SU-DHL-6 (cell line): ENCODE measurements around the gene PSMB5.

Experiments used
- H2AFZ ChIP-seq: fragments of 200-600 bp; sonication (generic); 2 replicates; pipeline ENCODE4 v1.6.1; 2014; ENCODE audit warnings: low read depth, mild to moderate bottlenecking, moderate library complexity, mixed read lengths, antibody characterized with exemption, low read length; ENCODE audit not compliant: severe bottlenecking
- H3F3A ChIP-seq: fragments of 200-600 bp; shearing (Covaris generic); 2 replicates; pipeline ENCODE4 v1.6.0; 2016; ENCODE audit warnings: antibody characterized with exemption, mild to moderate bottlenecking; ENCODE audit not compliant: insufficient read depth
- H3K27ac ChIP-seq: fragments of 200-600 bp; sonication (generic); 2 replicates; pipeline ENCODE4 v1.5.1; 2016; ENCODE audit warnings: low read depth, mild to moderate bottlenecking, low read length, moderate library complexity, mixed read lengths
- H3K27me3 ChIP-seq: fragments of 200-600 bp; sonication (generic), shearing (Covaris generic); 2 replicates; pipeline ENCODE4 v1.6.0; 2014; ENCODE audit warnings: mild to moderate bottlenecking, low read length
- H3K36me3 ChIP-seq: fragments of 200-600 bp; sonication (generic); 2 replicates; pipeline ENCODE4 v1.6.1; 2014; ENCODE audit warnings: mild to moderate bottlenecking, low read length, mixed read lengths
- H3K4me2 ChIP-seq: fragments of 300-600, 200-600 bp; shearing (Covaris generic), sonication (generic); 2 replicates; pipeline ENCODE4 v1.6.0; 2014; ENCODE audit warnings: low read length, low read depth, mild to moderate bottlenecking; ENCODE audit not compliant: poor library complexity, severe bottlenecking
- H3K4me3 ChIP-seq: fragments of 200-600 bp; sonication (generic); 2 replicates; pipeline ENCODE4 v1.5.1; 2014; ENCODE audit warnings: antibody characterized with exemption, low read length, mild to moderate bottlenecking, mixed read lengths; ENCODE audit not compliant: insufficient read depth, poor library complexity, severe bottlenecking
- H3K79me2 ChIP-seq: fragments of 200-600 bp; sonication (generic); 2 replicates; pipeline ENCODE4 v1.6.1; 2014; ENCODE audit warnings: mild to moderate bottlenecking, low read length, moderate library complexity; ENCODE audit not compliant: insufficient read depth
- H3K9ac ChIP-seq: fragments of 200-600 bp; sonication (generic); 2 replicates; pipeline ENCODE4 v1.7.0; 2014; ENCODE audit warnings: mild to moderate bottlenecking, low read length
- H3K9me2 ChIP-seq: fragments of 200-600 bp; sonication (generic); replicated peaks from 2 replicates; pipeline ENCODE4 v1.6.1; 2014; ENCODE audit warnings: low read length; ENCODE audit not compliant: insufficient read depth
- H3K9me3 ChIP-seq: fragments of 200-600 bp; sonication (generic); 2 replicates; pipeline ENCODE4 v1.6.1; 2014; ENCODE audit warnings: low read length, mixed read lengths; ENCODE audit not compliant: insufficient read depth
- H4K20me1 ChIP-seq: fragments of 200-600 bp; sonication (generic); 2 replicates; pipeline ENCODE4 v1.6.1; 2014; ENCODE audit warnings: low read depth, mild to moderate bottlenecking, antibody characterized with exemption, low read length, moderate library complexity, mixed read lengths
- EZH2phosphoT487 ChIP-seq: fragments of 200-600 bp; sonication (generic), shearing (Covaris generic); conservative IDR thresholded peaks from 2 replicates; pipeline ENCODE4 v1.6.1; 2018; ENCODE audit warnings: mild to moderate bottlenecking, antibody characterized with exemption, low read length, moderate library complexity, mixed read lengths
- TF ChIP-seq, protein P1 (sequence below): fragments of 200-600 bp; sonication (generic); IDR thresholded peaks from one replicate; pipeline ENCODE4 v1.5.1; 2017; ENCODE audit warnings: antibody characterized with exemption, mild to moderate bottlenecking, low read length, moderate library complexity; ENCODE audit not compliant: insufficient read depth, poor library complexity, severe bottlenecking

The PSMB5 gene

DNA sequence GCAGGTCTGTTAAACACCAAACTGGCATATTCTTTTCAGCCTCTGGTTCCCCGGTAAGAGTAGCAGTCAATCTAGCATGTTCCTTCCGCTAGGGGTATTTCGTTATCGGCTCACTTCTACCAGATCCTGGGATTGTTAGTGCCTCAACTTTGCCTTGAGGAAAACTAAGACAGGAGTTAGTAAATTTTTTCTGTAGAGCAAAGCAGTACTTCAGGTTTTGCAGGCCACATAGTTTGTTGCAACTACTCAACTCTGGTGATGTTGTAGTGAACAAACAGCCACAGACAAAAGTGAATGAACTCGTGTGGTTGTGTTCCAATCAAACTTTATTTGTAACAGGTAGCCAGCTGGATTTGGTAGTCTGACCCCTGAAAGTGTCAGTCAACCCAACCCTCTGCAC, 28.9 kb upstream of the PSMB5 start:
- Histone ChIP-seq H3K4me2 (no peak overlapping the region), H3K9me2 (no peaks in the 10 kb centered on the region), H3K9ac (no peak overlapping the region), H3K9me3 (no peaks in the 10 kb centered on the region), H3K27ac (no peak overlapping the region), H3K36me3 (peaks cover 45% of the 10 kb centered on the region), H3K4me3 (no peak overlapping the region), H3F3A (peaks cover 5% of the 10 kb centered on the region; the same call in 1 of the 2 replicates), H4K20me1 (peaks cover 9% of the 10 kb centered on the region; the same call in 1 of the 2 replicates), H3K27me3 (no peaks in the 10 kb centered on the region), H3K79me2 (peaks cover 16% of the 10 kb centered on the region), H2AFZ (no peak overlapping the region)
- TF ChIP-seq, protein P1, sequence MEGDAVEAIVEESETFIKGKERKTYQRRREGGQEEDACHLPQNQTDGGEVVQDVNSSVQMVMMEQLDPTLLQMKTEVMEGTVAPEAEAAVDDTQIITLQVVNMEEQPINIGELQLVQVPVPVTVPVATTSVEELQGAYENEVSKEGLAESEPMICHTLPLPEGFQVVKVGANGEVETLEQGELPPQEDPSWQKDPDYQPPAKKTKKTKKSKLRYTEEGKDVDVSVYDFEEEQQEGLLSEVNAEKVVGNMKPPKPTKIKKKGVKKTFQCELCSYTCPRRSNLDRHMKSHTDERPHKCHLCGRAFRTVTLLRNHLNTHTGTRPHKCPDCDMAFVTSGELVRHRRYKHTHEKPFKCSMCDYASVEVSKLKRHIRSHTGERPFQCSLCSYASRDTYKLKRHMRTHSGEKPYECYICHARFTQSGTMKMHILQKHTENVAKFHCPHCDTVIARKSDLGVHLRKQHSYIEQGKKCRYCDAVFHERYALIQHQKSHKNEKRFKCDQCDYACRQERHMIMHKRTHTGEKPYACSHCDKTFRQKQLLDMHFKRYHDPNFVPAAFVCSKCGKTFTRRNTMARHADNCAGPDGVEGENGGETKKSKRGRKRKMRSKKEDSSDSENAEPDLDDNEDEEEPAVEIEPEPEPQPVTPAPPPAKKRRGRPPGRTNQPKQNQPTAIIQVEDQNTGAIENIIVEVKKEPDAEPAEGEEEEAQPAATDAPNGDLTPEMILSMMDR: no peak
- no peak for TF ChIP-seq EZH2phosphoT487

DNA sequence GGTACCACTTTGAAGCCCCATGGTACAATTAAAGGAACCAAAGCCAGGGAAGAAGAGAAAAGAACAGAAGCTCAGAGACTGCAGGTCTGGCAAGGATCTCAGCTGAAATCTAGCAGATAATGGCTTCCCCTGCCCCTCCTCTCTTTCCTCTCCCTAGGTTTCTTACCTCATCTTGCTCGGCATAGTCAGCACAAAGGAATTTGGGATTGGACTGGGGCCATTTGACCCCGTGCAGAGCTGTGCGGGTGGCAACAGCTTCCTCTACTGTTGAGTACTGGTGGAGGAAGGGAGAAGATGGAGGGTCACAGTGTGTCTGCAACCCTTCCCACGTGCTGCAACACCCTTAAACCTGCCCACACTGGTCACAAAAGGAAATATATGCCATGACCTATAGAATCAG, 27.3 kb upstream of the PSMB5 start:
- no peaks in the 10 kb centered on the region for H3K9me3 ChIP-seq
- no peak overlapping the region for H3K9ac ChIP-seq
- H3K27ac ChIP-seq: no peak overlapping the region
- 0 out of 2 replicates have a peak, but pooled peaks cover 5% of the 10 kb centered on the region for H3K79me2 ChIP-seq
- no peak overlapping the region for H3K4me3 ChIP-seq
- H2AFZ ChIP-seq: no peak overlapping the region
- H3F3A ChIP-seq: peaks cover 5% of the 10 kb centered on the region; the same call in 1 of the 2 replicates
- no peaks in the 10 kb centered on the region for H3K27me3 ChIP-seq
- no peaks in the 10 kb centered on the region for H3K9me2 ChIP-seq
- no peak overlapping the region for H3K4me2 ChIP-seq
- TF ChIP-seq, protein P1: no peak
- no peak for TF ChIP-seq EZH2phosphoT487
- H4K20me1 ChIP-seq: no peaks in the 10 kb centered on the region
- H3K36me3 ChIP-seq: peaks cover 33% of the 10 kb centered on the region

DNA sequence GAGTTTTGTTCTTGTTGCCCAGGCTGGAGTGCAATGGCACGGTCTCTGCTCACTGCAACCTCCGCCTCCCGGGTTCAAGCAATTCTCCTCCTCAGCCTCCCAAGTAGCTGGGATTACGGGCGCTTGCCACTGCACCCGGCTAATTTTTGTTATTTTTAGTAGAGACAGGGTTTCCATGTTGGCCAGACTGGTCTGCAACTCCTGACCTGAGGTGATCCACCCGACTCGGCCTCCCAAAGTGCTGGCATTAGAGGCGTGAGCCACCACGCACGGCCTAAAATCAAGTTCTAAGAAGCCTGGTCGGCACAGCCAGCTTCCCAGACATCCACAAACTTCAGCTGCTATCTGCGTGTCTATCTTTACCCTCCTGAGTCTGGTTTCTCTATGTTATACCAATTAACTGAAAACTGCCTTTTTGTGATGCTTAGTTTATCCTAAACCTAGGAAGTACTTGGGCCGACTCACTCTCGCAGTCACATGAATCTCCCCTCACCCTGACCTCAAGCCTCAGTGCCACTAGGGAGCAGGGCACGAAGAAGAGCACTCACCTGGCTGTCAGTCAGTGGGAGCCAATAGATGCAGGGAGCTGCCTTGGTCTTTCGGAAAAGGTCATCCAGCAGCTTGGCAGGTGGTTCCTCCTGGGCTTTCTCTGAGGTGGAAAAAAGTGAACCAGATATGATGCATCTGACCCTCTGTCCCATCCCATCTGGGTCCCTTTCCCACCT, 26.0 kb upstream of the PSMB5 start:
- Histone ChIP-seq H3K9me3 (no peaks in the 10 kb centered on the region), H3K9me2 (no peaks in the 10 kb centered on the region), H3K27ac (no peak overlapping the region), H2AFZ (no peak overlapping the region), H3K27me3 (no peaks in the 10 kb centered on the region), H3F3A (peaks cover 9% of the 10 kb centered on the region; the same call in 1 of the 2 replicates), H3K4me2 (no peak overlapping the region), H4K20me1 (no peaks in the 10 kb centered on the region), H3K36me3 (peaks cover 26% of the 10 kb centered on the region), H3K79me2 (no peaks in the 10 kb centered on the region), H3K9ac (no peak overlapping the region), H3K4me3 (no peak overlapping the region)
- TF ChIP-seq, protein P1: no peak
- TF ChIP-seq EZH2phosphoT487: no peak
